AG20443 (cell line): ENCODE measurements around the gene ADARB2.

Source experiments
- DNase-seq: peaks from one replicate; pipeline ENCODE4 v3.0.0; 2012; ENCODE audit warnings: low spot score, mixed read lengths

The ADARB2 gene

DNA sequence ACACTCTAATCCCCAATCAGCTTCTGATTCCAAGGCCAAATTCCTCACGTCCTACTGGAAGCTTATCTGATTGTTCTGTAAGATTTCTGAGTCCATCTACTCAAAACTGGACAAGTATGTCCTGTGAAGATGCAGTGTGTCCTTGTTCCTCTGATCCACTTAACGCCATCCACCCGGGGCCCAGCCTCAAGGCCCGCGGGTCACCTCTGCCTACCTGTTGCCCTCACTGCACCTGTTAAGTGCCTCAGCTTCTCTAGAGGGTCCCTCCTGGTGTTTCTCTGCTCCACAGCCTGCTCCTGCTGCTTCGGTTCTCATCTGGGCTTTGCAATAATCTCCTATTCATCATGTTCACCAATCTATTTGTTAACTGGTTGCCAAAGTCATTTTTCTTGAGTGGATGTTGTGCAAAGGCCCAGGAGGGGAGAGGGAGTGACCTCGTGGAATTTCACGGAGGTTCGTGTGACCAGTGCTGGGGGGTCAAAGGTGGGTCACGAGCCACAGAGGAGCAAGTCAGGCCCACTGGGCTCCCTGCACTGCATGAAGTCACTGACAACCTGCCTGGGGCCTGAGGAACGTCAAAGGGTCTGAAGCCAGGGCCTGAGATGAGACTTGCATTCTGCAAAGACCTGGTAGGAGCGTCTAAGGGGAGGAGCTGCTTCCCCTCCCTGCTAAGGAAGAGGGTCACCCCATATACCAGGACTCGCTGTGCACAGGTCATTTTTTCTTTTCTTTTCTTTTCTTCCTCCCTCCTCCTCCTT is 343.0 kb downstream of the ADARB2 start:
- no peak for DNase-seq

- no peak for DNase-seq
Observed at GRCh38 chr10:1393481-1393880, 343.8 kb downstream of the ADARB2 start.

DNA sequence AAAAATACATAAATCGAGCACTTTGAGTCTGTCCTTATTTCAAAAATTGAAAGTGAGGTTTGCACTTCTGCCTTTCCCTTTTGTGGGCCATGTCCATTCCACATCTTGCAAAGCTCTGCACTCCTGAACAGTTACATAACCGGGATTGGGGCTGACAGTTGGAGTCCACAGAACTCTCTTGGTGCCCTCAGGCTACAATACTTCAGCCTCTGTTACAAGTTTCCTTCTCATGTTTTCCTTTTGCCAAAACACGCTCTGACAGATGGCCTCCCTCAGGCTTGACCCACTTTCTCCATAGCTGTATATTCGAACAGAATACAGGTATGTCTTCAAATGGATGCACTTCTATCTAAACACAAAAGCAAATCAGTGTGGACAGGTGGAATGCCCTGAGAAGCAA is 345.2 kb downstream of the ADARB2 start:
- no peak for DNase-seq

DNA sequence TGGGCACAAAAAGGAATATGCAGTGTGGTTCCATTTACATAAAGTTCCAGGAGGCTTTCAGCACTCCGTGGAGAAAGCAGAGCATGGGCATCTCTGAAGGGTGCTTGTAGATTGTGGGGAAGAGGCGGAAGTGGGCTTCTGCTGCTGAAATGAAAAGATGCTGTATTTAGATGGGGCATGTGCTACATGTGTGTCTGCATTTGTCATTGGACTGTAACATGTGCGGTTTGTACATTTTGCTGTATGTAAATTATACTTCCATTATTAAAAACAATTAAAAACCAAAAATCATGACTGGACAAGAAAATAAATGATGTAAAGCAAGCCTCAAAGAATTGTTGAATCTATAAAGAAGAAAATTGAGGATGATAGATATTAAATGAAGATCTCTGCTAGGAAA is 347.1 kb downstream of the ADARB2 start:
- no peak for DNase-seq

DNA sequence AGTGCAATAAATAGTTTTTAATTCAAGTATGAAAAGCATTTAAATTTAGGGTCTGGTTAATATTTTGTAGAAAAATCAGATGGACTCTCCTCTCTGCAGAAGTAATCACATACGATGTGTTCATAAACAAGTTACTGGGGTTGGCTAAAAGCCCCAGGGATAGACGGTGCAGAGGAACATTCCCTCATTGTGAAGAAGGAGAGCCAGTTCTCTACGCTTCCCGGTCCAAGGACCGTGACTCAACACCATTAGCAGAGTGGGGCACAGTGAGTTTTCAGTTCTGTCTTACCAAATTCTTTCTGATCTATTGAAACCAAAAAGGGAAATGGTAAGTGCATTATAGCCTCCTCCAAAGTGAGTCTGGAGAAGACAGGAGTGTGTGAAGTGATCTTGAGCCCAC is 353.3 kb downstream of the ADARB2 start:
- DNase-seq, result no peak

DNA sequence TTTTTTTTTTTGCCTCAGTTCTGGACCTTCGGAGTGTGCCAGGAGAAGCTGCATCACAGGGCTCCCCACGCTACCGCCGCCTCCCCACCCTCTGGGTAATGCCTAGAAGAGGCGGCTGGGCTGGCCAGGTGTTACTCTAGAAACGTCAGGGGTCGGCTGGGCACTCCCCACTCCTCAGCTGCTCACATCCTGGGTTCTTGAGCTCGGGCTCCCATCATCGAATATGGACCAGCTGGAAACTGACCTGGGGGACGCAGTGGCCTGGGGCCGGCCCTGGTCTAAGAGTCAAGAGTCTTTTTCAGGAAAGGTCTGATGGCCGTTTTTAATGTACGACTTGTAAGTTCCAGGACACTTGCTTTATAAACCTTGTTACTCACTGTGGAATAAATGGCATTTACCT is 354.6 kb downstream of the ADARB2 start:
- DNase-seq, result no peak

DNA sequence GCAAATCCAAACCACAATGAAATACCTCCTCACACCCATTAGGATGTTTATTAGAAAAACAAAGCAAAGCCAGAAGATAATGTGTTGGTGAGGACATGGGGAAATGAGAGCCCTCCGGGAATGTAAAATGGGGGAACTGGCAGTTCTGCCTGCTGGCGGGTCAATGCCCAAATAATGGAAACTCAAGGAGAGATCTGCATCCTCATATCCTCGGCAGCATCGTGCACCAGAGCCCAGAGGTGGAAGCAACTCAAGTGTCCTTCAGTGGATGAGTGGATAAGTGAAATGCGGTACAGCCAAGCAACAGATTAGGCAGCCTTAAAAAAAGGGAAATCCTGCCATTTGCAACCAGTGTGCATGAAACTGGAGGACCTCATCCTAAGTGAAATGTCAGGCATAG is 356.0 kb downstream of the ADARB2 start:
- no peak for DNase-seq

- DNase-seq, result no peak
Observed at GRCh38 chr10:1380088-1380671, 357.1 kb downstream of the ADARB2 start.

DNA sequence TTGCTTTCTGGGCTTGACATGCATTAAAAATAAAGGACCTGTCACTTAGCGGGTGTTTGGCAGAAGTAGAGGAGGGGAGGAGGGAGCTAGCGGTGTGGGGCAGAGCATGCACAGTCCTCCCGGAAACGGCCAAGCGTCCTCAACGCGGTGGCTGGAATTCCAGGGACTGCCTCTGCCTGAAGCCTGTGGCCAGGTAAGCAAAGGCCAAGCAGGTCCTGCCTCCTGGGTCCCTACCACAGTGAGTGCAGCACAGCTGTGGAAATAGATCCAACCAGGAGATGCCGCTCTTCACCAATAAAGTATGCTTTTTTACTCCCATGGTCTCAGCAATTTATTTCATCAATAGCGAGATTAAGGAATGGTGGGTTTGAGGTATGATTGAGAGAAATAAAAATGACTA is 357.7 kb downstream of the ADARB2 start:
- DNase-seq, result no peak

DNA sequence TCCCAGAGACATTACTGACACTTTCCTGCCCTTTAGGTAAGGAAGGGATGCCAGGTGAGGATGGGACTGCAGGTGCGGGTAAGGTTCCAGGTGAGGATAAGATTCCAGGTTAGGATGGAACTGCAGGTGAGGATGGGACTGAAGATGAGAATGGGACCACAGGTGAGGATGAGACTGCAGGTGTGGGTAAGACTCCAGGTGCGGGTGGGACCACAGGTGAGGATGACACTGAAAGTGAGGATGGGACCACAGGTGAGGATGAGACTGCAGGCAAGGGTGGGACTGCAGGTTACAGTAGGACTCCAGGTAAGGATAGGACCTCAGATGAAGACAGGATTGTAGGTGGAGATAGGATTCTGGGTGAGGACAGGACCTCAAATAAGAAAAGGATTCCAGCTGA is 358.9 kb downstream of the ADARB2 start:
- DNase-seq, result no peak

DNA sequence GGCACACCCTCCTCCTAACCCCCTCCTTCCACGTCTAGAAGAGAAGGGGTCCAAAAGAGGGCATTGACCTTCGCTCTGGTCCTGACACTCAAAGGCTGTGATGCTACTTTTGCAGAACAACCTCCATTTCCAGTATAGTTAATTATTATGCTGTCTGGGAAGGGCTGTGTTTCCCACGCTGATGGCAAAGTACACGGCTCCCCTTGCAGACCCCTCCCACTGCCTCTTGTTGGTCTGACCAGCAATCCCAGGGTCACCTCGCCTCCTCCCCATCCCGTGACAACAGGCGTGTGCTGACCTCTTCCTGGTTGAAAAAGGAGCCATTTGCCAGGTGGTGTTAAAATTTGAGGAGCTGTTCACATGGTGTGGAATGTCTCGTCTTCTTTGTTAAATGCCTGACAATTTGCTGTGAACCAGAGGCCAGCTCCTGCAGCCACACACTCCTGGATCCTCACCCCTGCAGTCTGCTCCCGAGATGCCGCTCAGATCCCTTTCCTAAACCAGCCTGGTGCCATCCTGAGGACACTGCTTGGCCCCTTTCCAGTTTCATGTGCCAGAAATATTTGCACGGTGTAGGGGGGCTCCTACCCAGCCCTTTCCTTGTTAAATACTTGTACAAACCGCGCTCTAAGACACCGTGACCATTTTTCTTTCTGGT is 359.5 kb downstream of the ADARB2 start:
- no peak for DNase-seq

- DNase-seq, result no peak
Observed at GRCh38 chr10:1377231-1377630, 360.1 kb downstream of the ADARB2 start.

DNA sequence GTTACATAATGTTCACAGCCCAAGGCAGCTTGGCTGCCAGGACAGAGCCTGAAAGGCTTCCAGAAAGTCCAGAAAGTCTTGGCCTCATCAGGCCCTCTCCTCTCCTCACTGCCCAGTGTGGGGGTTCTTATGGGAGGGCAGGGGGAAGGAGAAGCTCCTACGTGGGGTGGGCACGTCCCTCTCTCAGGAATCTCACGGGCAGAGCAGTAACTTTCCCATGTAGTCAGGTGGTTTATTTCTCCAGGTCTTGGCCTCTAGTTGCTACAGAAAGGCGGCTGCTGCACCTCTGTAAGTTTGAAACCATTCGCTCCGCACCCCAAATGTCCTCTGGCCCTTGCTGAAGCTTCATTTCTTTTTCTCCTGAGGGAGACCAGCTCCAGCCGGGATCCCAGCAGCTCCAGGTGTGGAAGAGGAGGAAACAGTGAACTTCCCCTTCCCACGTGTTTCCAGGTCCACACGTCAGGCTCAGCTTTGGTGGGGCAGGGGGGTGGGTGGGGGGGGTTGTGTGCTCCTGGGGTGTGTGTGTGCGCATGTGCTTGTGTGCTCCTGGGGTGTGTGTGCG is 360.9 kb downstream of the ADARB2 start:
- DNase-seq, result no peak

DNA sequence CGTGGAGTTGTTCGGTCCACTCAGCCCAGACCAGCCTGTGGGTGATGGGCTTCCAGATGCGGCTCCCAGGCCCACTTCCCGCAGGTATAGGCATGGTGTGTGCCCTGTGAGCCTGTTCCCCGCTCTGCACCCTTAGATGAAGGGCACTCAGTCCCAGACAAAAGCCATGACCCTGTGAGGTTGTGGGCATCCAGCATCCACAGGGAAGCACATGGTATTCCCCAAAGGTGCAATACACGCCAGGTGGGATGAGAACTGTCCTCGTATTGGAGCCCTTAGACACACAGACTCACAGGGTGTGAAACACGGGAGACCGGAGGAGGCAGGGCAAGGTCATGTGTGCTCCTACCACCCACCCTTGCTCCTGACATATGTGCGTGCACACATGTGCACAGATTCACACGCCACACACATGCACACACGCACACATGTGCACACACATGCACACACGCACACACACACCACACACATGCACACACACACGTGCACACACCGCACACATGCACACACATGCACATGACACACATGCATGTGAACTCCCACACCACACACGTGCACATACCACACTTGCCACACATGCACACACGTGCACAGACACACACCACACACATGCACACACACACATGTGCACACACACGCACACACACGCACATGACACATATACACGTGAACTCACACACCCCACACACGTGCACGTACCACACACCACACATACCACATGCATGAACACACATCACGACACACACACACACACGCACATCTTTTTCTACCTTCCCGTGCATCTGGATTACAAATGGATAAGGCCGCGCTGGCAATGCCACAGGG is 361.8 kb downstream of the ADARB2 start:
- DNase-seq, result no peak

GRCh38 chr10:1374511-1375345 is 362.6 kb downstream of the ADARB2 start:
- DNase-seq, result no peak

GRCh38 chr10:1373287-1373686 is 364.0 kb downstream of the ADARB2 start:
- DNase-seq, result no peak

DNA sequence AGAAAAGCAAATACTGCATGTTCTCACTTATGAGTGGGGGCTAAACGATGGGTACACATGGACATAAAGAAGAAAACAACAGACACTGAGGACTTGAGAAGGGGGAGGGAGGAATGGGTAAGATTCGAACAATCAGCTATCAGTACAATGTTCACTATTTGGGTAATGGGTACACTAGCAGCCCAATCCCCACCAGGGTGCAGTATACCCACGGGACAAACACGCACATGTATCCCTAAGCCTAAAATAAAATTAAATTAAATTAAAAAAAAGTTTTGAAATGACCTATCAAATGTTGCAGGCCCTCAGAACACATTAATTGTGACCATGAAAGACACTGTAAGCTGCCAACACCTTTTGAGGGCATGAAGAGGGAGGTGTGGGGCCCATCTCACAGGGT is 365.1 kb downstream of the ADARB2 start:
- no peak for DNase-seq

GRCh38 chr10:1370298-1370697 is 367.0 kb downstream of the ADARB2 start:
- no peak for DNase-seq

- no peak for DNase-seq
Observed at GRCh38 chr10:1369665-1370064, 367.7 kb downstream of the ADARB2 start.

GRCh38 chr10:1369197-1369596 is 368.1 kb downstream of the ADARB2 start:
- DNase-seq, result no peak

GRCh38 chr10:1368842-1369171 is 368.5 kb downstream of the ADARB2 start:
- no peak for DNase-seq
